H1 (cell line): ENCODE results near the gene RAB3C. TPM values are rescaled to one million over a fixed set of nuclear protein-coding genes. Genes with fewer than 3 reads are reported as not detected.

Experiments
- KDM5A ChIP-seq: fragments of 200-600 bp; IDR thresholded peaks from 2 replicates; pipeline ENCODE4 v1.7.1; 2012; ENCODE audit warnings: mild to moderate bottlenecking, low read length, inconsistent platforms, mixed read lengths
- POLR2A ChIP-seq, 2 experiments: IDR thresholded peaks; 1 replicate in 1 of 2; 2 replicates in 1 of 2; pipeline ENCODE4 v1.6.1; 2011; ENCODE audit warnings: low read depth in 2 of 2, low read length in 2 of 2, mild to moderate bottlenecking in 2 of 2; ENCODE audit errors: control extremely low read depth in 1 of 2
- POU5F1 ChIP-seq: IDR thresholded peaks from 2 replicates; pipeline ENCODE4 v1.6.1; 2011; ENCODE audit warnings: low read depth, mild to moderate bottlenecking, low read length, moderate library complexity
- RXRA ChIP-seq: IDR thresholded peaks from 2 replicates; pipeline ENCODE4 v1.6.1; 2011; ENCODE audit warnings: low read depth, mild to moderate bottlenecking, low read length, moderate library complexity; ENCODE audit not compliant: insufficient read depth
- SIN3A ChIP-seq, 2 experiments: IDR thresholded peaks in 1 of 2; conservative IDR thresholded peaks in 1 of 2; 2 replicates each; pipeline ENCODE4 v1.6.1; 2011 to 2012; ENCODE audit warnings: low read length in 2 of 2, improper control_type of control experiment in 1 of 2, low read depth in 1 of 2, mild to moderate bottlenecking in 1 of 2
- SP1 ChIP-seq: IDR thresholded peaks from 2 replicates; pipeline ENCODE4 v1.6.1; 2011; ENCODE audit warnings: low read depth, low read length
- TAF7 ChIP-seq: optimal IDR thresholded peaks from 2 replicates; pipeline ENCODE3; 2011; ENCODE audit warnings: low read depth, mild to moderate bottlenecking, inconsistent platforms, low read length, moderate library complexity, borderline replicate concordance
- polyA plus RNA-seq, 7 experiments: library from polyadenylated mRNA; depleted of rRNA in 3 of 7; stranded (reverse) in 5 of 7; unstranded in 2 of 7; fragments of >200 nt in 5 of 7; fragments of 200-250 nt in 2 of 7; gene quantifications; 1 replicate in 5 of 7; 2 replicates in 1 of 7; 4 replicates in 1 of 7; pipeline versions ENCODE4 v1.2.1 to v1.2.3, GENCODE V29; 2011 to 2013; ENCODE audit warnings: missing spikeins in 2 of 7, mixed read lengths in 2 of 7
- total RNA-seq: library from RNA; stranded (reverse); fragmentation: NEBNext Ultra II Directional; extraction: Animal tissue kit (Norgen Biotek cat#: 25700); gene quantifications from 2 replicates; pipeline ENCODE4 v1.2.1, GENCODE V29; 2021

The RAB3C gene
- total and polyA plus RNA-seq, 2 of the 8 experiments (the other 6 are each of a cell fraction or from before 2014, with no cell fraction given) = 14.7 to 18.3 TPM

DNA sequence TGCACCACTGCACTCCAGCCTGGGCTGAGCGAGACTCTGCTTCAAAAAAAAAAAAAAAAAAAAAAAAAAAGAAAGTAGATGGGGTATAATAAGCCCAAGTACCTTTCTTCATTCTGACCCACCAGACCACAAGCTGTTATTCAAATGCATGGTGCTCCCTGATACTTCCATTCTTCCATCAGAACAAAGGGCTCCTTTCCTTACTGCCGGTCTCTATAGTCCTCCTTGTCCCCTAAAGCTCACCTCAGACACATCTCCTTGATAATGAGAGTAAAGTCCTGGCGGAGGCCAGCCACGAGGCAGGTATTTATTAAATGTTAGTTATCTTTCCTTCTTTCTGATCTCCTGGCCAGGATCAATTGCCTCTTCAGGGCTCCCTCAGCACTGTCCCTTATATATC, 162.5 kb downstream of the RAB3C start (continued):
- TF ChIP-seq SIN3A (conservative IDR thresholded peaks at IDR 0.05 in 1 of 2, IDR thresholded peaks at IDR 0.05 in 1 of 2; ENCODE audit: low read depth in 1 of 2, low read length in 2 of 2) (no peak), POU5F1 (no peak), TAF7 (no peak), RXRA (no peak), KDM5A (no peak), SP1 (no peak), POLR2A (IDR thresholded peaks at IDR 0.05; ENCODE audit: control extremely low read depth in 1 of 2, low read depth in 2 of 2, low read length in 2 of 2) (no peak)
